Spleen (tissue), 7 donors: Measurements from ENCODE around the gene SLC36A3.

Source experiments
- POLR2A ChIP-seq, 3 donors: fragments of 450-650 bp; IDR thresholded peaks; one replicate each; pipeline ENCODE4 v1.5.1; 2017; ENCODE audit warnings: antibody characterized with exemption in 3 of 3, mild to moderate bottlenecking in 1 of 3
- POLR2AphosphoS5 ChIP-seq, 3 donors: sonication (generic); formaldehyde crosslinking; IDR thresholded peaks; one replicate each; pipeline ENCODE4 v1.5.1; 2017; ENCODE audit warnings: antibody characterized with exemption in 3 of 3
- TF ChIP-seq, protein P1 (sequence below), 11 experiments: fragments of 200-600 bp in 7 of 11; fragments of 450-650 bp in 4 of 11; sonication (generic) in 4 of 11; IDR thresholded peaks in 8 of 11; conservative IDR thresholded peaks in 3 of 11; 1 replicate in 7 of 11; 2 replicates in 4 of 11; pipeline versions ENCODE4 v1.4.0 to v1.8.0; 2016 to 2021; ENCODE audit warnings: antibody characterized with exemption in 11 of 11, inconsistent platforms in 4 of 11, mild to moderate bottlenecking in 1 of 11
- donor health status: DM: no; HTN: no; CAD: no; lungs with moderate emphysema.
- donor health status: DM: no; HTN: no; CAD: no.
- donor health status: DM: no; HTN: no; CAD: no.

- TF ChIP-seq, protein P1, sequence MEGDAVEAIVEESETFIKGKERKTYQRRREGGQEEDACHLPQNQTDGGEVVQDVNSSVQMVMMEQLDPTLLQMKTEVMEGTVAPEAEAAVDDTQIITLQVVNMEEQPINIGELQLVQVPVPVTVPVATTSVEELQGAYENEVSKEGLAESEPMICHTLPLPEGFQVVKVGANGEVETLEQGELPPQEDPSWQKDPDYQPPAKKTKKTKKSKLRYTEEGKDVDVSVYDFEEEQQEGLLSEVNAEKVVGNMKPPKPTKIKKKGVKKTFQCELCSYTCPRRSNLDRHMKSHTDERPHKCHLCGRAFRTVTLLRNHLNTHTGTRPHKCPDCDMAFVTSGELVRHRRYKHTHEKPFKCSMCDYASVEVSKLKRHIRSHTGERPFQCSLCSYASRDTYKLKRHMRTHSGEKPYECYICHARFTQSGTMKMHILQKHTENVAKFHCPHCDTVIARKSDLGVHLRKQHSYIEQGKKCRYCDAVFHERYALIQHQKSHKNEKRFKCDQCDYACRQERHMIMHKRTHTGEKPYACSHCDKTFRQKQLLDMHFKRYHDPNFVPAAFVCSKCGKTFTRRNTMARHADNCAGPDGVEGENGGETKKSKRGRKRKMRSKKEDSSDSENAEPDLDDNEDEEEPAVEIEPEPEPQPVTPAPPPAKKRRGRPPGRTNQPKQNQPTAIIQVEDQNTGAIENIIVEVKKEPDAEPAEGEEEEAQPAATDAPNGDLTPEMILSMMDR (IDR thresholded peaks at IDR 0.05 in 8 of 11, conservative IDR thresholded peaks at IDR 0.05 in 3 of 11): no peak
- TF ChIP-seq POLR2A (IDR thresholded peaks at IDR 0.05) (no peak), POLR2AphosphoS5 (IDR thresholded peaks at IDR 0.05) (no peak)
These were observed 17.3 kb downstream of the SLC36A3 start for GRCh38 chr5:151286246-151286645.
